GM21360 (cell line): ENCODE measurements around the gene CPHXL2.

Experiments used
- ATAC-seq: cut with Tn5 transposase; IDR thresholded peaks from one replicate; pipeline ENCODE4 v1.9.1; 2021; ENCODE audit warnings: mild to moderate bottlenecking, moderate library complexity; ENCODE audit not compliant: unreplicated experiment

Gene CPHXL2

GRCh38 chr16:75676909-75677308, at the start of gene CPHXL2:
Gene CPHXL2, minus strand, starts transcription at chr16:75677009. Its CDS starts 10 bp downstream, at chr16:75676999.
- ATAC-seq = no peak

- ATAC-seq = no peak
Measured at GRCh38 chr16:75726390-75726789, 49.6 kb upstream of the CPHXL2 start, which contains the start of gene CPHXL. Gene CPHXL, minus strand, starts transcription at chr16:75726490. Its CDS starts 48 bp downstream, at chr16:75726442.

GRCh38 chr16:75718452-75718851, 41.6 kb upstream of the CPHXL2 start:
- no peak for ATAC-seq

- no peak for ATAC-seq
Measured at GRCh38 chr16:75714661-75715060, 37.9 kb upstream of the CPHXL2 start.

GRCh38 chr16:75710344-75710743, 33.5 kb upstream of the CPHXL2 start:
- no peak for ATAC-seq

- ATAC-seq = no peak
Measured at GRCh38 chr16:75703306-75703705, 26.5 kb upstream of the CPHXL2 start.

- no peak for ATAC-seq
Measured at GRCh38 chr16:75702242-75702641, 25.4 kb upstream of the CPHXL2 start.

- no peak for ATAC-seq
Measured at GRCh38 chr16:75701361-75701760, 24.6 kb upstream of the CPHXL2 start, which contains the start of gene DUXB. Gene DUXB, minus strand, starts transcription at chr16:75701461. Its CDS starts 43 bp downstream, at chr16:75701418.

- ATAC-seq = no peak
Measured at GRCh38 chr16:75697571-75697970, 20.8 kb upstream of the CPHXL2 start.

GRCh38 chr16:75695708-75696107, 18.9 kb upstream of the CPHXL2 start:
- ATAC-seq = no peak

GRCh38 chr16:75687361-75687760, 10.6 kb upstream of the CPHXL2 start:
- ATAC-seq = no peak

GRCh38 chr16:75682308-75682707, 5.5 kb upstream of the CPHXL2 start:
- ATAC-seq = no peak

GRCh38 chr16:75679366-75679765, 2.6 kb upstream of the CPHXL2 start:
- no peak for ATAC-seq

GRCh38 chr16:75667503-75667902, 9.3 kb downstream of the CPHXL2 start:
- ATAC-seq = no peak

- no peak for ATAC-seq
Measured at GRCh38 chr16:75660726-75661302, 16.0 kb downstream of the CPHXL2 start.

- ATAC-seq = no peak
Measured at GRCh38 chr16:75660321-75660720, 16.5 kb downstream of the CPHXL2 start.

GRCh38 chr16:75658175-75658574, 18.6 kb downstream of the CPHXL2 start:
- ATAC-seq = no peak

GRCh38 chr16:75653922-75654321, 22.9 kb downstream of the CPHXL2 start:
- ATAC-seq = no peak

GRCh38 chr16:75648265-75649076, 28.3 kb downstream of the CPHXL2 start:
- peak; percentile 29 for ATAC-seq

- peak; percentile 83 for ATAC-seq
Measured at GRCh38 chr16:75647492-75648264, 29.1 kb downstream of the CPHXL2 start, which contains the start of the genes KARS1 and TERF2IP. Gene KARS1, minus strand, starts transcription at chr16:75647665. Its CDS starts 26 bp downstream, at chr16:75647639. Gene TERF2IP, plus strand, starts transcription at chr16:75647773. Its CDS starts 110 bp downstream, at chr16:75647883.

- peak; percentile 17 for ATAC-seq
Measured at GRCh38 chr16:75647112-75647491, 29.7 kb downstream of the CPHXL2 start.
